HG02840 (cell line): ENCODE measurements around the gene PDCD2.
A peak's percentile ranks its signal among the peaks of the same experiment; 100 is the strongest.
"Not testable (repeated sequence)": the region's sequence is repeated elsewhere in the genome, so short reads cannot be mapped to it uniquely, and the experiment has no call there.

Experiments
- ATAC-seq: cut with Tn5 transposase; IDR thresholded peaks from one replicate; pipeline ENCODE4 v1.9.1; 2021; ENCODE audit warnings: mild to moderate bottlenecking, moderate library complexity, moderate number of reproducible peaks; ENCODE audit not compliant: unreplicated experiment, low FRiP score

Gene PDCD2, protein sequence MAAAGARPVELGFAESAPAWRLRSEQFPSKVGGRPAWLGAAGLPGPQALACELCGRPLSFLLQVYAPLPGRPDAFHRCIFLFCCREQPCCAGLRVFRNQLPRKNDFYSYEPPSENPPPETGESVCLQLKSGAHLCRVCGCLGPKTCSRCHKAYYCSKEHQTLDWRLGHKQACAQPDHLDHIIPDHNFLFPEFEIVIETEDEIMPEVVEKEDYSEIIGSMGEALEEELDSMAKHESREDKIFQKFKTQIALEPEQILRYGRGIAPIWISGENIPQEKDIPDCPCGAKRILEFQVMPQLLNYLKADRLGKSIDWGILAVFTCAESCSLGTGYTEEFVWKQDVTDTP

DNA sequence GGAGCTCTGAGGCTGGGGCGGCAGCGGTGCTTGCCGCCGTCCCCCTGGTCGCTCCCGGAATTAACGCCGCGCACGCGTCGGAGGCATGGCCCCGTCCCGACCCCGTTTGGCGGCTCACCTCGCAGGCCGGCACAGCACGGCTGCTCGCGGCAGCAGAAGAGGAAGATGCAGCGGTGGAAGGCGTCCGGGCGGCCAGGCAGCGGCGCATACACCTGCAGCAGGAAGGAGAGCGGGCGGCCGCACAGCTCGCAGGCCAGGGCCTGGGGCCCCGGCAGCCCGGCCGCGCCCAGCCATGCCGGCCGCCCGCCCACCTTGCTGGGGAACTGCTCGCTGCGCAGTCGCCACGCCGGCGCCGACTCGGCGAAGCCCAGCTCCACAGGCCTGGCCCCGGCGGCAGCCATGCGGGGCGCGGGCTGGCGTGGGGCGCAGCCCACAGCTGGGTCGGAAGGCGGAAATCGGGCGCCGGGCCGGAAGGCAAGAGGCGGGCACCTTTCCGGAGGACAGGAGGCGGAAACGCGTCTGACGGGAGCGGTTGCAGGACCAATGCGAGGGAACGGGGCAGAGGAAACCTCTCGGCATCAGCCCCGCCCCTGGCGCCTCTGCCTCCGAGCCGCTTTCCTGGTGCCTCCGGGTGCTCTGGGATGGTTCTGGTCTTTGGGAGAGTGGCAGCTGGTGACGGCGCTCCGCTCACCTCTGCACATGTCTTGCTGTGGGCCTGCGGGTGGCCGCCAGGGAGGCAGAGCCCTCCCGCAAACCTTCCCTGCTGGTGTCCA, at the start of gene PDCD2:
TSS of gene PDCD2 (minus strand) at position 457 of the 773 bp plus-strand sequence. CDS start at position 401, 56 bp downstream.
- peak; percentile 99 for ATAC-seq

- ATAC-seq = not testable (repeated sequence)
Observed at GRCh38 chr6:170616020-170616554, 31.6 kb upstream of the PDCD2 start.

- peak; percentile 67 for ATAC-seq
Observed at GRCh38 chr6:170612256-170612804, 27.9 kb upstream of the PDCD2 start.

- not testable (repeated sequence) for ATAC-seq
Observed at GRCh38 chr6:170609225-170609624, 24.8 kb upstream of the PDCD2 start.

- no peak for ATAC-seq
Observed at GRCh38 chr6:170605574-170606259, 21.3 kb upstream of the PDCD2 start.

DNA sequence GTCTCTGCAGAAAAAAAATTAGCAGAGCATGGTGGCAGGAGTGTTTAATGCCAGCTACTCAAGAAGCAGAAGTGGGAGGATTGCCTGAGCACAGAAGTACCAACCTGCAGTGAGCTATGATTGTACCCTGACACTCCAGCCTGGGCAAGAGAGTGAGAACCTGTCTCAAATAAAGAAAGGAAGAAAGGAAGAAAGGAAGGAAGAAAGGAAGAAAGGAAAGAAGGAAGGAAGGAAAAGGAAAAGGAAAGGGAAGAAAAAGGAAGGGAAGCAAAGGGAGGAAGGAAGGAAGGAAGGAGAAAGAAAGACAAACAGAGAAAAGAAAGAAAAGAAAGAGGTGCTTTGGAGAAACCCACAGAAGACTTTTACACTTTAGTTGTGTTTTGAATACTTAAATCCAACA, 12.8 kb upstream of the PDCD2 start:
- ATAC-seq = no peak

DNA sequence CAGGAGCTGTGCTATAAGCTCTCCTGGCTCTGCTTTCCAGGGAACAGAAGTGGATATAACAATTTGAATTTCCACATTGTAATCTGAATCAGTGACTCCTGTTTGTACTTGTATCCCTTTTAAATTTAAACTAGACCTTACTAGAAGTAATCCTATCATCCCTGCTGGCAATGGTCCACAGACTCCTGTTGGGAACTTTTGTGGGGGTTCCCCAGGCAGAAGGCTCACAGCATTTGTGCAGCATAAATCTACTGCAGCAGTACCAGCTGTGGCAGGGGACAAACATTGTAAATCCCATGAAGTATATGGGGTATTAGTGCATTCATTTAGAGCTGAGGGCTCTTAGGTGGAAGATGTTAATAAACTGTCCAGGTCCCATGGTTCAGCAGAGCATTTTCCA, 12.0 kb upstream of the PDCD2 start:
- ATAC-seq = no peak

GRCh38 chr6:170590725-170591124, 6.3 kb upstream of the PDCD2 start:
- no peak for ATAC-seq

- peak; percentile 32 for ATAC-seq
Observed at GRCh38 chr6:170584954-170585498, 589 bp upstream of the PDCD2 start.

DNA sequence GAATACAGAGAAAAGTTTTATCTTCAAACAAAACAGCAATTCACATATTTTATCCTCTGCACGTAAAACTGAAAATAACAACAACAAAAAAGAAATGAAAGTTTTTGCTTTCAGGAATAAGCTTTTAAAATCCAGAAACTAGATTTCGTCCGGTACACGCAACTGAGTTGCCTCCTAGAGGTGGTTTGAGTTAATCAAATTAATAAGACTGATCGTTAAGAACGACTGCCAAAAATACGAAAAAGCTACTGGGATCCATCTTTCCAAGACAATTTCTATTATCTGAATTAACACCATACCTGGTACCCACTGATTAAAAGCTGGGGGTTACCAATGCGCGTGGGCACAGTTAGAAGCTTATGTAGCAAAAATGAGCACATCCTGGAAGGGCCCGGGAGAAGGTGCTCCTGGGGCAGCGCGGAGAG, 669 bp downstream of the PDCD2 start:
- peak; percentile 1 for ATAC-seq

- no peak for ATAC-seq
Observed at GRCh38 chr6:170578909-170579308, 5.5 kb downstream of the PDCD2 start.

GRCh38 chr6:170575250-170575649, 9.2 kb downstream of the PDCD2 start:
- no peak for ATAC-seq

- no peak for ATAC-seq
Observed at GRCh38 chr6:170572704-170573466, 11.6 kb downstream of the PDCD2 start.

- ATAC-seq = no peak
Observed at GRCh38 chr6:170564936-170565530, 19.4 kb downstream of the PDCD2 start.

DNA sequence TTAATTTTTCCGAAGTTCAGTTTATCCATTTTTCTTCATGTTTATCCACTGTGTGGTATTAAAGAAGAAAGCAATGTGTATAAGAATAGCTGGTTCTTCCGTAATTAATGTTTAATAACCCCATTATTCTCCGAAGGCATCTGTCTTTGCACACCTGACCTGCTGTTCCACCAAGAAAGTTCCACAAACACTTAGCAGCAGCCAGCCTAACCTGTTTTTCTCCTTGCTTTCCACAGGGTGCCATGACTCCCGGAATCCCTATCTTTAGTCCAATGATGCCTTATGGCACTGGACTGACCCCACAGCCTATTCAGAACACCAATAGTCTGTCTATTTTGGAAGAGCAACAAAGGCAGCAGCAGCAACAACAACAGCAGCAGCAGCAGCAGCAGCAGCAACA, 22.9 kb downstream of the PDCD2 start:
- no peak for ATAC-seq

GRCh38 chr6:170555305-170555704, 29.1 kb downstream of the PDCD2 start:
- ATAC-seq = no peak

DNA sequence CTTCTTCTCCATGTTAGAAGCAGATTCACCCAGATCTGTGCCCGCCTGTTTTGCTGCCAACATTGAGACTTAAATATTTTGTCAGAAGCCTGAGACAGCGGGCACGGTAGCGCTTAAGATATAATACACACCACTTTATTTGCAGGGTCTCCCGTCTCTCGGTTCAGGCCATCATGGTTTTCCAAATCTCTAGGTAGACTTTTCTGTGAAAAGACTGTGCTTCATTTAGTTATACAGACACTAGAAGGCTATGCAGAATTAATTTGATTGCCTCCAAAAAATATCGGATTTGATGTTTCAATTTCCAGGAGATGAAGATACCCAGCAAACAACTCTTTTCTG, 29.7 kb downstream of the PDCD2 start:
- ATAC-seq = no peak

DNA sequence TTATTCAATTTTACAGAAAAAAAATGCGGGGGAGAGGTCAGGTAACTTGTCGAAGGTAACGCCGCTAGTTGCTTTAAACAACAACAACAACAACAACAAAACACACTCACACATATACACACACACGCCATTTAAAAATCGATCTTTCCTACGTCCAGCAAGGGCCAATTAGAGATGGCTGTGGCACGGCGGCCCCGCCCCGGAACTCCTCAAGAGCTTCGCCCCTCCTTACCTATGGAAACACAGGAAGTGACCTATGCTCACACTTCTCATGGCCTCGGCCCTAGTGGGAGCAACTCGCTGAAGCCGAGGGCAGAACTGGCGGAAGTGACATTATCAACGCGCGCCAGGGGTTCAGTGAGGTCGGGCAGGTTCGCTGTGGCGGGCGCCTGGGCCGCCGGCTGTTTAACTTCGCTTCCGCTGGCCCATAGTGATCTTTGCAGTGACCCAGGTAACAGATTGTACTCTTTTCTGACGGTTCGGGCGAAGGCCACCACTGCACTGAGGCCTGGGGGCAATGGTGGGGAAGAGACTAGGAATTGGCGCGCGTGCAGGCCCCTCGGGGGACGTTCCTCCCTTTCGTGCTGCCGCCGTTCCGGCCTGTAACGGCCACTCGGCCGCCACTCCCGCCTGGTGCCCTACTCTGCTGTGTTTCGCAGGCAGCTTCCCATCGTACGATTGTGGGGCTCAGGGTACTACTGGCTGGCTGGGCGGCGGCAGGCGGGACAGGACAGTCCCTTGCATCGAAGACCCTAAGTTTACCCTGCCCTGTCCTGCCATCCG, 30.2 kb downstream of the PDCD2 start, which contains the start of gene TBP:
TSS of gene TBP (plus strand) at position 357 of the 783 bp plus-strand sequence. CDS start 2,661 bp downstream, outside the sequence.
- peak; percentile 96 for ATAC-seq
